Putamen (tissue), 1 donor: ENCODE data around the gene TSPAN5.
"Not testable (repeated sequence)": the region's sequence is repeated elsewhere in the genome, so short reads cannot be mapped to it uniquely, and the experiment has no call there.

ENCODE experiments used
- DNase-seq: peaks from one replicate; pipeline ENCODE4 v3.0.0-alpha.2; 2016; ENCODE audit warnings: low spot score

TSPAN5 gene

GRCh38 chr4:98658287-98659105, at the start of gene TSPAN5:
TSPAN5 (minus strand) TSS chr4:98658611.
- peak; percentile 91 for DNase-seq

- no peak for DNase-seq
These were observed 48.5 kb upstream of the TSPAN5 start for GRCh38 chr4:98706935-98707334.

GRCh38 chr4:98706200-98706813, 47.9 kb upstream of the TSPAN5 start:
- DNase-seq = no peak

- not testable (repeated sequence) for DNase-seq
These were observed 47.2 kb upstream of the TSPAN5 start for GRCh38 chr4:98705586-98705985.

- no peak for DNase-seq
These were observed 42.2 kb upstream of the TSPAN5 start for GRCh38 chr4:98700656-98701055.

- no peak for DNase-seq
These were observed 35.7 kb upstream of the TSPAN5 start for GRCh38 chr4:98694076-98694475.

GRCh38 chr4:98692411-98692810, 34.0 kb upstream of the TSPAN5 start:
- no peak for DNase-seq

- DNase-seq = no peak
These were observed 33.2 kb upstream of the TSPAN5 start for GRCh38 chr4:98691588-98691987.

GRCh38 chr4:98689507-98690174, 31.2 kb upstream of the TSPAN5 start:
- no peak for DNase-seq

GRCh38 chr4:98688411-98689290, 30.2 kb upstream of the TSPAN5 start:
- DNase-seq = no peak

- DNase-seq = no peak
These were observed 29.5 kb upstream of the TSPAN5 start for GRCh38 chr4:98687876-98688275.

GRCh38 chr4:98686847-98687246, 28.4 kb upstream of the TSPAN5 start:
- DNase-seq = no peak

- no peak for DNase-seq
These were observed 27.8 kb upstream of the TSPAN5 start for GRCh38 chr4:98686043-98686707.

GRCh38 chr4:98685225-98686042, 27.0 kb upstream of the TSPAN5 start:
- DNase-seq = no peak

GRCh38 chr4:98682719-98683118, 24.3 kb upstream of the TSPAN5 start:
- DNase-seq = no peak

- no peak for DNase-seq
These were observed 22.4 kb upstream of the TSPAN5 start for GRCh38 chr4:98680806-98681205.

GRCh38 chr4:98679738-98680137, 21.3 kb upstream of the TSPAN5 start:
- DNase-seq = no peak

GRCh38 chr4:98677799-98678198, 19.4 kb upstream of the TSPAN5 start:
- no peak for DNase-seq

- no peak for DNase-seq
These were observed 16.2 kb upstream of the TSPAN5 start for GRCh38 chr4:98674404-98675173.

- no peak for DNase-seq
These were observed 15.6 kb upstream of the TSPAN5 start for GRCh38 chr4:98673978-98674377.
